Esophagus squamous epithelium (tissue), 5 donors: ENCODE results near the gene SYT17. TPM values are rescaled to one million over a fixed set of nuclear protein-coding genes. Genes with fewer than 3 reads are reported as not detected.
"Not testable (repeated sequence)": the region's sequence is repeated elsewhere in the genome, so short reads cannot be mapped to it uniquely, and the experiment has no call there.

ENCODE experiments used
- DNase-seq: peaks from one replicate; lab custom pipeline; 2025; lab: John Stamatoyannopoulos, UW
- H3K27ac ChIP-seq, 4 donors: fragments of 200-600 bp; sonication (generic); one replicate each; pipeline ENCODE4 v1.5.1; 2016 to 2019; ENCODE audit warnings: mild to moderate bottlenecking in 1 of 4
- H3K27me3 ChIP-seq, 4 donors: fragments of 200-600 bp; sonication (generic); 1 replicate in 3 of 4; 2 replicates in 1 of 4; pipeline versions ENCODE4 v1.5.1 to v1.6.0; 2017 to 2021; ENCODE audit warnings: antibody characterized with exemption in 1 of 4
- H3K36me3 ChIP-seq, 3 donors: fragments of 200-600 bp; sonication (generic); one replicate each; pipeline ENCODE4 v1.5.1; 2016 to 2019
- H3K4me1 ChIP-seq, 3 donors: fragments of 200-600 bp; sonication (generic); one replicate each; pipeline ENCODE4 v1.5.1; 2017 to 2019
- H3K4me3 ChIP-seq, 4 donors: fragments of 200-600 bp; sonication (generic); 1 replicate in 3 of 4; 2 replicates in 1 of 4; pipeline ENCODE4 v1.5.1; 2016 to 2019; ENCODE audit warnings: mild to moderate bottlenecking in 2 of 4, moderate library complexity in 1 of 4
- H3K9me3 ChIP-seq, 3 donors: fragments of 200-600 bp; sonication (generic); one replicate each; pipeline ENCODE4 v1.5.1; 2016 to 2019
- CTCF ChIP-seq, 6 experiments: fragments of 450-650 bp in 4 of 6; fragments of 200-600 bp in 2 of 6; sonication (generic) in 2 of 6; IDR thresholded peaks; one replicate each; pipeline ENCODE4 v1.5.1; 2016 to 2019; ENCODE audit warnings: antibody characterized with exemption in 6 of 6, mild to moderate bottlenecking in 4 of 6, moderate library complexity in 4 of 6
- POLR2A ChIP-seq, 4 donors: fragments of 450-650 bp; IDR thresholded peaks; one replicate each; pipeline ENCODE4 v1.6.1; 2017; ENCODE audit warnings: antibody characterized with exemption in 4 of 4, mild to moderate bottlenecking in 4 of 4, moderate library complexity in 3 of 4
- WGBS, 2 donors: methylation state at CpG; one replicate each; pipeline ENCODE4 v1.1.5; 2018; 5-methylcytosine and 5-hydroxymethylcytosine counted together
- intact Hi-C: fragments of 100-400 bp; cut with DNase I; formaldehyde crosslinking; loops from one replicate; pipeline ENCODE4 v1.15.0; 2022
- total RNA-seq, 4 donors: library from RNA; depleted of rRNA; stranded (reverse); fragments of >200 nt; gene quantifications; one replicate each; pipeline ENCODE4 v1.1.0, GENCODE V29; 2016
- donor health status: DM: yes; HTN: yes; CAD: no.

Gene SYT17
- total RNA-seq, 4 donors from 2014 or later, result 0.88 to 7.6 (median 4.7) TPM

GRCh38 chr16:19186408-19186807 is 18.4 kb downstream of the SYT17 start:
- 84 to 89% methylated on average over 6 of the region's 6 CpGs for WGBS, 2 donors
- H3K9me3 ChIP-seq, result no peaks in the 10 kb centered on the region
- TF ChIP-seq POLR2A (IDR thresholded peaks at IDR 0.05), result no peak
- no peak for TF ChIP-seq CTCF (IDR thresholded peaks at IDR 0.05)
- peaks cover 0 to 4% (median 0%) of the 10 kb centered on the region in 3 donors for H3K36me3 ChIP-seq
- no peak overlapping the region for H3K4me3 ChIP-seq
- H3K27ac ChIP-seq, result no peak overlapping the region
- intact Hi-C loops, result no loop called here
- DNase-seq, result no peak
- peaks cover 0 to 19% (median 4%) of the 10 kb centered on the region in 3 donors for H3K4me1 ChIP-seq
- no peaks in the 10 kb centered on the region for H3K27me3 ChIP-seq

DNA sequence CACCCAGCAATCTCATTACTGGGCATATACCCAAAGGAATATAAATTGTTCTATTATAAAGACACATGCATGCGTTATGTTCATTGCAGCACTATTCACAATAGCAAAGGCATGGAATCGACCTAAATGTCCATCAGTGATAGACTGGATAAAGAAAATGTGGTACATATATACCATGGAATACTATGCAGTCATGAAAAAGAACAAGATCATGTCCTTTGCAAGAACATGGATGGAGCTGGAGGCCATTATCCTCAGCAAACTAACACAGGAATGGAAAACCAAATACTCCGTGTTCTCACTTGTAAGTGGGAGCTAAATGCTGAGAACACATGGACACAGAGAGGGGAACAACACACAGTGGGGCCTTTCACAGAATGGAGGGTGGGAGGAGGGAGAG is 19.9 kb downstream of the SYT17 start:
- H3K27me3 ChIP-seq, DNase-seq, H3K4me3 ChIP-seq, H3K27ac ChIP-seq, H3K9me3 ChIP-seq, H3K36me3 ChIP-seq, intact Hi-C loops: not testable (repeated sequence)
- 69 to 83% methylated on average over 3 of the region's 3 CpGs for WGBS, 2 donors
- peaks cover 0 to 19% (median 4%) of the 10 kb centered on the region in 3 donors for H3K4me1 ChIP-seq

DNA sequence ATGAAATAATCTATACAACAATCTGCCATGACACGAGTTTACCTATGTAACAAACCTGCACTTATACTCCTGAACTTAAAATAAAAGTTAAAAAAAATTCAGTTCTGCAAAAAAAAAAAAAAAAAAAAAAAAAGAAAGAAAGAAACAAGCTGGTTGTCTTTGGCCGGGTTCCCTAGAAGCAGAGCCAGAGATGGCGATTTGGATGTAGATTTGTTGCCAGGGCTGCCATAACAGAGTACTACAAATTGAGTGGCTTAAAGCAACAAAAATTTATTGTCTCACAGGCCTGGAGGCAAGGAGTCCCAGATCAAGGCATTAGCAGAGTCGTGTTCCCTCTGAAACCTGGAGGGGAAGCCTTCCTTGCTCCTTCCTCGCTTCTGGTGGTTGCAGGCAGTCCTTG is 20.4 kb downstream of the SYT17 start:
- WGBS, 2 donors, result 26 to 35% methylated on average over 5 of the region's 5 CpGs

DNA sequence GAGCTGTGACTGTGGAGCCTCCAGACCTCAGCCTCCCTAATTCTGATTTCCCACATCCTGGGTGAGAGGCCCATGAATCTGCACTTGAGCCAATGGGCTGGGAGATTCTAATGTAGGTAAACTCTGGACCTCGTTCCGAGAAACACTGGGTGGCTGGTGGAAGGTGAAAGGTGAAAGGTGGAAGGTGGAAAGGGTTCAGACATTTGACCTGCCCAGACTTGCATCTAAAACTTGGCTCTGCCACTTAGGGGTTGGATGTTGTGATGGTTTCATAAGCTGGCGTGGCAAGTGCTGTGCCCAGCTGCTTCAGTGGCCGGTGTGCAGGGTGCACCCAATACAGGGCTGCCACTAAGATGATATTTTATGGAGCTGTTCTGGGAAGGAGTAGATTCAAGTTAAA is 24.8 kb downstream of the SYT17 start:
- no peaks in the 10 kb centered on the region for H3K9me3 ChIP-seq
- no peak for TF ChIP-seq CTCF (IDR thresholded peaks at IDR 0.05)
- no peak for TF ChIP-seq POLR2A (IDR thresholded peaks at IDR 0.05)
- H3K27ac ChIP-seq, result no peak overlapping the region
- H3K36me3 ChIP-seq, result no peaks in the 10 kb centered on the region
- H3K4me3 ChIP-seq, result no peak overlapping the region
- DNase-seq, result no peak
- intact Hi-C loops, result no loop called here
- H3K27me3 ChIP-seq, result no peaks in the 10 kb centered on the region
- peaks cover 0 to 4% (median 0%) of the 10 kb centered on the region in 3 donors for H3K4me1 ChIP-seq
- 75 to 85% methylated on average over 4 of the region's 4 CpGs for WGBS, 2 donors

More for the DNA sequence above, 20.4 kb downstream of the SYT17 start:
- Histone ChIP-seq H3K27me3 (no peaks in the 10 kb centered on the region), H3K9me3 (no peaks in the 10 kb centered on the region), H3K4me3 (no peak overlapping the region), H3K36me3 (no peaks in the 10 kb centered on the region), H3K27ac (peak overlapping the region in 2 of 4 donors; percentile 48 to 49), H3K4me1 (peaks cover 0 to 19% (median 4%) of the 10 kb centered on the region in 3 donors)
- TF ChIP-seq CTCF (IDR thresholded peaks at IDR 0.05) (no peak), POLR2A (IDR thresholded peaks at IDR 0.05) (no peak)
- intact Hi-C loops, result no loop called here
- no peak for DNase-seq

DNA sequence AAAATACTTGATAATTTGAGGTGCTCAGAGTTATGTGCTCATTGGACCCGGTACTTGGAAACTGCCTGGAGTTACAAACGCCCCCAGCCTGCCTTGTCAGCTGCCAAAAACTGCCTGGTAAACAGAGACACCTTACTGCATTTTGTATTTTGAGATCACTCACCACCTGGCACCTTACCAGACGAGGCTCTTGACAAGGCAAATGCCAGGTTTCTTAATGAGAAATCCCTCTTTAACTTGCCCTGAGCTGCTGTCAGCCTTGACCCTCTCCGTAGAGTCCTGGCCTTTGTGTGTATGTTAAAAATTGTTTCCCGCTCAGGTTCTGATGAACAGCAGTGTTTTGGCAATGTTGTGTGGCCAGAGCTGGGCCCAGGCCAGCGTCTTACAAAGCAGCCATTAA is 28.8 kb downstream of the SYT17 start:
- Histone ChIP-seq H3K27ac (no peak overlapping the region), H3K9me3 (no peaks in the 10 kb centered on the region), H3K36me3 (no peaks in the 10 kb centered on the region), H3K4me3 (no peak overlapping the region), H3K4me1 (no peaks in the 10 kb centered on the region), H3K27me3 (no peaks in the 10 kb centered on the region)
- WGBS, 2 donors, result 55 to 57% methylated on average over 5 to 6 of the region's 6 CpGs
- DNase-seq, result no peak
- intact Hi-C loops, result no loop called here
- TF ChIP-seq CTCF (IDR thresholded peaks at IDR 0.05) (no peak), POLR2A (IDR thresholded peaks at IDR 0.05) (no peak)
